Hippocampal formation (tissue), 2 donors: Measurements from ENCODE around the gene SIK3.
A peak's percentile ranks its signal among the peaks of the same experiment; 100 is the strongest.

ENCODE experiments used
- DNase-seq, 2 donors: peaks; one replicate each; lab custom pipeline; 2025; lab: John Stamatoyannopoulos, UW

SIK3 gene

DNA sequence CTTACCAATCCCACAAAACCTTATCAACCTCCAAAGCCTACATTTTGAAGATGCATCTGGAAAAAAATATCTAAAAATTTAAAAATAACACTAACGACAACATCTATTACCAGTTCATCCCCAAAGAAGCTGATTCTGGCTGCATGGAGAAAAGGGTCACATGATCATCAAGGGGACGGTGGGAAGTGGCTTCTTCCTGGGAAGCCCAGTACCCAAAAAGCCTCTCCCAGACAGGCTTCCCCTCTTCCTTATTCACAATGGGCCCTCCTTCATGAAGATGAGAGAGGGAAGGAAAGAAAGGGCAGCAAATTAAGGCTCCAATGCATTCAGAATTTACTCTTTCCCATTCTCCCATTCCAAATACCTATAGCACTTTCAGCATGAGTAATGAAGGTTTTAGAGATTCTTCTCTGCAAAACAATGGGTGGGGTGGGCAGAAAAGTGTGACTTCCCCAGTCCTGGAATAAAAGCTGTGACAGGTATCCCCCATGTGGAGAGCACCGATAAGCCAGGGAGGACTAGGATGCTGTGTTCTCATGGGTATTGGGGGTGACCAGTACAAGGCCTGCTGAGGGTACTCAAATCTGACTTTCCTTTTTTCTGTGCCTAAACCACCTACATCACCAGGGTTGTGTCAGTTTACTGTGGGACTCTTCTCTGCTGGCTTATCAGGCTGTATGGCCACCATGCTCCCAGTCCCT is 88.2 kb downstream of the SIK3 start:
- DNase-seq: no peak

DNA sequence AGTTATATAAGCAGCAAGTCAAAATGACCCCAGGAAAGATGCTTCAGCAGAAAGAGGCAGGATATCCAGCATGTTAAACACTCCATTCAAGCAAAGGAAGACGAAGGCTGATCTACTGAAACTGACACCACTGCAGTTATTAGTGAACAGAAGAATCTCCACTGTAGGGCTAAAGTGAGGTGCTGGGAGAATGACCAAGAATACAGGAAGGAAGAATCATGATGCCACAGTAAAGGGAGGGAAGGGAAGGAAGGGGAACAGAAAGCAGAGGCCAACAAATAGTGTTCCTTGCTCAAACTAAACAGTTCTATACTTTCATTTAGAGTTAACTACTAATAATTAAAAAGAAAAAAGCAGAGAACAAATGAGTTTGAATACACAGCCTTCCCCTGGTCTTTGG is 92.5 kb downstream of the SIK3 start:
- DNase-seq: no peak

DNA sequence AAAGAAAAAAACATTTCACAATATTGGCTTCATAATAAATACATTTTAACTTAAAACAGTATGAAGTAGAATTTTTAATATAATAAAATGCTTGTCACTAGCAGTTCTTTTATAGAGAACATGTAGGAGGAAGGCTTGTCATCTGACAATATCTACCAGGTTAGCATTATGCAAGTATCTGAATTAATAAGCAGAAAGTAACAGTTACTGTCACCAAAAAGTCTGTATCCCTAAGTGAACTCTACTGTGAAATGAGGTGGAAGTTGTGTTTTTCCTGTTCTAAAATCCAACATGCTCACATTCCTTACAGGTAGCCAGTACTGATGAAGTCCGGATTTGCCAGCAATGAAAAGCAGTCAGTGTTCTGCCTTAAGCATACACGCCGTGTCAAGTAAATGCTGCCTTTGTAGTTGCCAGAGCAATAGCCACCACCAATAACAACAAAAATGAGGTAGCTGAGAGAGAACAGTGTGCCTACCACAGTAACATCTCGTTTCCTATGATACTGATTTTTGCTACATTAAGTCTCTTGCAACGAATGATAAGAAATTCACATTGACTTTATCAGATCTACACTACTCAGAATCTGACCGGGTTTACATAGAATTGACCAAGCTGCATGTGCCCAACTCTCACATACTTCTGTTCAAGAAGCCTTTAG is 95.5 kb downstream of the SIK3 start:
- DNase-seq: no peak

GRCh38 chr11:117000014-117000737 is 98.1 kb downstream of the SIK3 start:
- DNase-seq: no peak

DNA sequence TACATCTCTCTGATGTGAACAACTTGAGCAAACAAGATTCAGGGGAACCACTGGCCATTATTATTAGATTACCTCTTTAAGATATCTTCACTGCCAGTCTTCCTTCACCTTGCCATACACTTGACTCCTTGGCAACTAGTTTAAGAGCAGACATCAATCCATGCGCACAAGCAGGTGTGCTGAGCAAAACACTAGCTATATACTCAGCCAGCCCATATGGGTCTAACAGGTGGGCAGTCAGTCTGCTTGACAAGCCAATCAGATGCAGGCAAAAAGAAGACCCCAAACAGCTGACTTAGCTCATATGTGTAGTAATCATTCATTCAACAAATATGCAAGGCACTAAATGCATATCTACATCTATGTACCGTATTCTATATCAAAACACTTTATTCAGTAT is 101.2 kb downstream of the SIK3 start:
- no peak for DNase-seq

DNA sequence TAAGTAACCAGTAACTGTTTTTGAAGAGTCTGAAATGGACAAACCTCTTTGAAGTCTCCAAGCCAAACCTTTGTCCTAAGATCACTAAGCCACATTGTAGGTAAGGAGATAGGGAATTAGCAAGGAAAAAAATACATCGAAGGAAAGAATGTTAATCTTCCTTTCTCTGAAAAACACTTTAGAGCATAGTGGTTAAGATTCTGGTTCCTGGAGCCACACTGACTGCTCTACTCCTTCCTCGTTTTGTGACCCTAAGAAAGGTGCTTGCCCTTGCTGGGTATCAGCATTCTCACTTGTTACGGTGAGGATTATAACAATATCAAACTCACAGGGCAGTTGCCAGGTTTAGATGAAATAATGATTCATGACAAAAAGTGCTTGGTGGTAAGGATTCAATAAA is 104.0 kb downstream of the SIK3 start:
- no peak for DNase-seq

GRCh38 chr11:116993599-116993998 is 104.6 kb downstream of the SIK3 start:
- DNase-seq: peak in 1 of 2 donors; percentile 65

GRCh38 chr11:116991491-116991890 is 106.7 kb downstream of the SIK3 start:
- DNase-seq: no peak

- DNase-seq: no peak
Measured at GRCh38 chr11:116990811-116991210, 107.4 kb downstream of the SIK3 start.

DNA sequence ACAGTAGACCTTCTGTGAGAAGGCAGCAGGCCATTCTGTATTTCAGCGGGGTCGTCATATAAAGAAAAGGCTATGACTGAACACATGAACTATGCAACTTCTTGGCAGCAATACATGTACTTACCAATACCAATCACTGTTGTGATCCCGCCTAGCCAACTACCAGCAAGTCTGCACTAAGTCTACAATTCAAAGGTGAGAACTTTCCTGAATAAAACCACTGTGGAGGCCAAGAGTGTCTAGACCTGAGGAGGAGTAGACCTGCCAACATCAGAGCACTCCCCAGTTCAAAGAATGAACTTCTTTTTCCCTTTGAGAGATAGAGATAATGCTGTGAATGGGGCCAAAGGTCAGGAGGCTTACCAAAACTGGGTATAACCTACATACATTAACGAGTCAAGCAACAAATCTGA is 108.2 kb downstream of the SIK3 start:
- peak in 1 of 2 donors; percentile 42 for DNase-seq

- no peak for DNase-seq
Measured at GRCh38 chr11:116989184-116989583, 109.0 kb downstream of the SIK3 start.

DNA sequence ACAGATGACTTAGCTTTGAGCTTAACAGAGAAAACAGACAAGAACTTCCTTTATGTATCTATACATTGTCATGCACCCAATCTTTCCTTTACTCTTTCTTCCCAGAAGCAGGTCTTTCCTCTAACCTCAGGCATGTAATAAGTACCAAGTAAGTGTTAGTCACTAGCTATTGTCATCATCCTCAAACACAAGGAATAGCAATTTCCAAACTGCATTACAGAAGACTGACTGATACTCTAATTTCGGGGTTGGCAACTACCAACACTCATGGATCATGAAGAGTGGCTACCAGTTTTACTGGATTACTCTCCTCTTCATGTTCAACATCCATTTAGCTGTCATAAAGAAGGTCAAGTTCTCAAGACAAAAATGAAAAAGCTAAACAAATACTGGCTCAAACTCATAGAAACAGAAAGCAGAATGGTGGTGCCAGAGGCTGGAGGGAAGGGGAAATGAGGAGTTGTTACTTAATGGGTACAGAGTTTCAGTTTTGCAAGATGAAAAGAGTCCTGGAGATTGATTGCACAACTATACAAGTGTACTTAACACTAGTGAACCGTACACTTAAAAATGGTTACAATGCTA is 111.6 kb downstream of the SIK3 start:
- DNase-seq: no peak

GRCh38 chr11:116984589-116984988 is 113.6 kb downstream of the SIK3 start:
- DNase-seq: no peak

- DNase-seq: peak in 1 of 2 donors; percentile 23
Measured at GRCh38 chr11:116984186-116984585, 114.0 kb downstream of the SIK3 start.

GRCh38 chr11:116981266-116981885 is 116.9 kb downstream of the SIK3 start:
- no peak for DNase-seq

GRCh38 chr11:116980136-116980793 is 118.0 kb downstream of the SIK3 start:
- no peak for DNase-seq

DNA sequence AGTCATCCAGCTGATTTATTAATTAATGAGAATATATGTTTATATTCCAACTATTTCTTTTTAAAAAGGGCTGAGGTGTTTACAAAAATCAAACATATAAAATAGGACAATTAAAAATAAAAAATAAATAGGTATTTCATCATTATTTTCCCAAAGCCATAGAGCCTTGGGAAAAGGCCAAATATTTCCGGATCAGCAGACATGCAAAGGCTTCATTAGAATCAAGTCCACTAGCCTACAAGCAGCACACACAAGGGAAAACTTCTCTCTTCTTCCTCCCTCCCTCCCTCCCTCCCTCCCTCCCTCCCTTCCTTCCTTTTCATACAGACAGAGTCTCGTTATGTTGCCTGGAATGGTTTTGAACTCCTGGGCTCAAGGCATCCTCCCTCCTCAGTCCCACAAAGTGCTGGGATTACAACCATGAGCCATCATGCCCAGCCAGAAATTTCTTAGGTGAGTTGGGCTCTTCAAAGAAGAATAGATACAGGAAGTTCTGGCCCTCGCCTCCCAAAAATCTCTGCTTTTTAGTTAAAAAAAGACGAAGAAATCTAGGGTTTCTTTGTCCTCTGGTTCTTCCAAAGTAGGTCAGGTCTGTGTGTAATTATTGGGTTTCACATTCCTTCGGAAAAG is 121.2 kb downstream of the SIK3 start:
- peak in 1 of 2 donors; percentile 47 for DNase-seq

DNA sequence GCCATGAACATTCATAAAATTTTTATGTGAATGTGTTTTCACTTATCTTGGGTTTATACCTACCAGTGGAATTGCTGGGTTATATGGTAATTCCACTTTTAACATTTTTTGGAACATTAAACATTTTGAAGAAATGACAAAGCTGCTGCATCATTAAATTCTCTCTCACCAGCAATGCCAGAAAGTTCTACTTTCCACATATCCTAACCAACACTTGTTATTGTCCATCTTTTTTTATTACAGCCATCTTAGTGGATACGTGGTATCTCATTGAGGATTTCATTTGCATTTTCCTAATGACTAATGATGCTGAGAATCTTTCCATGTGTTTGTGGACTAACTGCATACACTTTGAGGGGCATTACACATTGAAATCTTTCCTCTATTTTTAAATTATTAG is 122.6 kb downstream of the SIK3 start:
- DNase-seq: no peak

- DNase-seq: no peak
Measured at GRCh38 chr11:116973270-116973669, 125.0 kb downstream of the SIK3 start.

- DNase-seq: peak in 1 of 2 donors; percentile 56
Measured at GRCh38 chr11:116972691-116973090, 125.5 kb downstream of the SIK3 start.
